Keratinocyte (primary cell): ENCODE results near the gene TMEM97. TPM values are rescaled to one million over a fixed set of nuclear protein-coding genes. Genes with fewer than 3 reads are reported as not detected.
"Not testable (repeated sequence)": the region's sequence is repeated elsewhere in the genome, so short reads cannot be mapped to it uniquely, and the experiment has no call there.

ENCODE experiments used
- DNase-seq: peaks from one replicate; pipeline ENCODE4 v3.0.0-alpha.2; 2011; ENCODE audit warnings: low read depth, missing footprints, low spot score
- FAIRE-seq: peaks from 2 replicates; lab custom pipeline; 2011; peaks lifted over from hg19 to GRCh38; lab: Jason Lieb, UNC
- H2AFZ ChIP-seq: 2 replicates; pipeline ENCODE4 v1.6.0; 2012; ENCODE audit warnings: low read length, control low read depth, inconsistent platforms; ENCODE audit not compliant: control insufficient read depth
- H3K27ac ChIP-seq: 2 replicates; pipeline ENCODE4 v1.5.1; 2011; ENCODE audit warnings: low read length; ENCODE audit not compliant: control insufficient read depth, insufficient read depth
- H3K27me3 ChIP-seq: 3 replicates; pipeline ENCODE4 v1.6.0; 2011; ENCODE audit warnings: low read length; ENCODE audit not compliant: control insufficient read depth, insufficient read depth; ENCODE audit errors: extremely low read depth
- H3K36me3 ChIP-seq, 2 experiments: 2 replicates in 1 of 2; 3 replicates in 1 of 2; pipeline ENCODE4 v1.5.1; 2011; ENCODE audit warnings: low read length in 2 of 2, mild to moderate bottlenecking in 1 of 2; ENCODE audit not compliant: control insufficient read depth in 2 of 2, insufficient read depth in 2 of 2; ENCODE audit errors: extremely low read depth in 1 of 2
- H3K4me1 ChIP-seq: 3 replicates; pipeline ENCODE4 v1.5.1; 2011; ENCODE audit warnings: low read length; ENCODE audit not compliant: control insufficient read depth, insufficient read depth; ENCODE audit errors: extremely low read depth
- H3K4me2 ChIP-seq: 3 replicates; pipeline ENCODE4 v1.6.0; 2011; ENCODE audit warnings: low read depth, low read length; ENCODE audit not compliant: control insufficient read depth, insufficient read depth; ENCODE audit errors: extremely low read depth
- H3K4me3 ChIP-seq, 3 experiments: fragments of 200-600 bp in 1 of 3; sonication (generic) in 1 of 3; 2 replicates in 2 of 3; 3 replicates in 1 of 3; pipeline ENCODE4 v1.5.1; 2011 to 2016; ENCODE audit warnings: low read length in 3 of 3, mild to moderate bottlenecking in 3 of 3, control low read depth in 2 of 3, inconsistent platforms in 1 of 3, low read depth in 1 of 3, mixed read lengths in 1 of 3, mixed run types in 1 of 3, moderate library complexity in 1 of 3; ENCODE audit not compliant: control insufficient read depth in 2 of 3, insufficient read depth in 2 of 3; ENCODE audit errors: extremely low read depth in 1 of 3
- H3K79me2 ChIP-seq: 2 replicates; pipeline ENCODE4 v1.6.0; 2012; ENCODE audit warnings: low read length; ENCODE audit not compliant: control insufficient read depth, insufficient read depth
- H3K9ac ChIP-seq: 3 replicates; pipeline ENCODE4 v1.6.0; 2011; ENCODE audit warnings: low read length; ENCODE audit not compliant: control insufficient read depth, insufficient read depth; ENCODE audit errors: extremely low read depth
- H3K9me1 ChIP-seq: 3 replicates; pipeline ENCODE4 v1.6.0; 2011; ENCODE audit warnings: low read length; ENCODE audit not compliant: control insufficient read depth, insufficient read depth; ENCODE audit errors: extremely low read depth
- H3K9me3 ChIP-seq: 2 replicates; pipeline ENCODE4 v1.5.1; 2012; ENCODE audit warnings: low read depth, low read length; ENCODE audit not compliant: control insufficient read depth
- H4K20me1 ChIP-seq: 3 replicates; pipeline ENCODE4 v1.6.0; 2011; ENCODE audit warnings: low read length; ENCODE audit not compliant: control insufficient read depth, insufficient read depth; ENCODE audit errors: extremely low read depth
- CTCF ChIP-seq, 3 experiments: IDR thresholded peaks in 1 of 3; conservative IDR thresholded peaks in 1 of 3; optimal IDR thresholded peaks in 1 of 3; 2 replicates in 2 of 3; 3 replicates in 1 of 3; pipeline versions ENCODE3 to v1.5.1; 2011; ENCODE audit warnings: low read length in 3 of 3, mild to moderate bottlenecking in 3 of 3, moderate library complexity in 2 of 3, control low read depth in 1 of 3, inconsistent platforms in 1 of 3; ENCODE audit not compliant: insufficient read depth in 2 of 3; ENCODE audit errors: extremely low read depth in 1 of 3
- EZH2 ChIP-seq: IDR thresholded peaks from one replicate; pipeline ENCODE4 v1.6.1; 2012; ENCODE audit warnings: inconsistent platforms, mild to moderate bottlenecking, low read length, moderate library complexity
- dilution Hi-C: fragments of 300-500 bp; cut with MboI; formaldehyde crosslinking; loops from one replicate; pipeline ENCODE4 v1.7.0; 2020; ENCODE audit warnings: low sequenced_read_pairs; ENCODE audit not compliant: extremely low pct_ligation_motif_present
- polyA plus RNA-seq, 5 experiments: library from polyadenylated mRNA; depleted of rRNA in 3 of 5; stranded (reverse) in 3 of 5; stranded (forward) in 1 of 5; unstranded in 1 of 5; fragments of >200 nt; gene quantifications; 1 replicate in 1 of 5; 2 replicates in 3 of 5; 3 replicates in 1 of 5; pipeline versions ENCODE4 v1.2.1 to v1.2.3, GENCODE V29; 2011 to 2012; ENCODE audit warnings: missing spikeins in 2 of 5, low read depth in 1 of 5, low replicate concordance in 1 of 5

The TMEM97 gene
- polyA plus RNA-seq, 1 donor (not counting 4 experiments of a cell fraction or from before 2014, with no cell fraction given) = 29.9 TPM

DNA sequence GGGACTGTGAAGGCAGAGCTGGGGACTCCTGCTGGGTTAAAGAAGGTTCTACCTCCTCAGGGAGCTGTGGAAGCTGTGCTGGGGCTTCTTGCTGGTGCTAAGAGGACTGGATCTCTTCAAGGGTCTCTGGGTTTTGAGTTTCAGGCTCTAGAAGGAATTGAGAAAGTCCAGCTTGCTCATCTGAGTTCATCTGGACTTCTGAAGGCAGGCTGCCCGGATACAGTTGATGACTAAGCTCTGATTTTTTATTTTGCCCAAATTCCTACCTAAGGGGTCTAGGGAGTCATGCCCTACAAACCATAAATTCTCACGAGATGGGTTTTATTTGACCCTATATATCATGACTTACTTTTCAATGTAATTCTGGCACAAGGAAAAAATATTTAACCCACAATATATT lies 46.8 kb upstream of the TMEM97 start:
- Histone ChIP-seq H3K79me2 (no peaks in the 10 kb centered on the region), H3K27ac (no peak overlapping the region), H3K9me3 (no peaks in the 10 kb centered on the region), H4K20me1 (no peaks in the 10 kb centered on the region), H3K9me1 (no peaks in the 10 kb centered on the region), H3K4me1 (no peaks in the 10 kb centered on the region), H3K27me3 (peaks cover 73% of the 10 kb centered on the region), H3K4me3 (no peak overlapping the region), H3K9ac (no peak overlapping the region), H3K4me2 (no peak overlapping the region), H3K36me3 (no peaks in the 10 kb centered on the region), H2AFZ (no peak overlapping the region)
- no peak for DNase-seq
- no peak for FAIRE-seq
- TF ChIP-seq CTCF (optimal IDR thresholded peaks at IDR 0.05 in 1 of 3, IDR thresholded peaks at IDR 0.05 in 1 of 3, conservative IDR thresholded peaks at IDR 0.05 in 1 of 3; ENCODE audit: extremely low read depth in 1 of 3, insufficient read depth in 2 of 3, low read length in 3 of 3) = no peak
- dilution Hi-C loops = no loop called here

- H4K20me1 ChIP-seq, H3K9me3 ChIP-seq: not testable (repeated sequence)
These were observed 45.7 kb upstream of the TMEM97 start for GRCh38 chr17:28273341-28273740.

DNA sequence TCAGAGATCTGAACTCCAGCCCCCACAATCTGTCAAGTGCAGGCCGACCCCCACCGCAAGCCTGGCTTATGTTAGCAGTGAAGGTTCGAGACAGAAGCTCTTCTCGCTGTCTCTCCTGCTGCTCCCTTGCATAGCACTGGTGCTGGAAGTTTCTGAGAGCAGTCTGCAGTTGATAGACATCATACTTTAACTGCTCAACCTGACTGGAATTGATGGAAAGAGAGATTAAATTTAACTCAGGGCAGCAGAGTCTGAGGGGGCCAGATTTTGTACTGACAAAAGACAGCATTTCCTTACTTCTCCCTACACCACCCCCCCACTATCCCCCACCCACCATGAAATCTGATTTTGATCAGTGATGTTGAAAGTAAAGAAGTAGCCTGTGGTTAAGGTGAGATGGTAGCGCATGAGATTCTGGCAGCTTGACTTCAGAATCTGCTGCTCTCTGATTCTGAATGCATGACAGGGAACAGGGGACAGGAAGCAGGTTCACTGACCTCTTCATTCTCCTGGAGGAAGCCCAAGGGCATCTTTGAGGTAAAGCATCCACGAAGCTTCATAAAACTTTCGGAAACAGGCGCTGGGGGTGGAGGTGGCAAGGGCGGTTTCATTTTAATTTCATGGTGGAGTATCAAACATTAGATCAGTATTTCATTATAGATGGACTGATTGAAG lies 44.3 kb upstream of the TMEM97 start:
- TF ChIP-seq EZH2 = no peak
- no peak for TF ChIP-seq CTCF (optimal IDR thresholded peaks at IDR 0.05 in 1 of 3, IDR thresholded peaks at IDR 0.05 in 1 of 3, conservative IDR thresholded peaks at IDR 0.05 in 1 of 3; ENCODE audit: extremely low read depth in 1 of 3, insufficient read depth in 2 of 3, low read length in 3 of 3)

More at GRCh38 chr17:28273341-28273740, 45.7 kb upstream of the TMEM97 start:
- dilution Hi-C loops, H3K4me1 ChIP-seq, H3K9ac ChIP-seq, FAIRE-seq, H3K9me1 ChIP-seq, H3K36me3 ChIP-seq, H3K27ac ChIP-seq, H3K4me2 ChIP-seq, H2AFZ ChIP-seq, H3K79me2 ChIP-seq, DNase-seq, H3K4me3 ChIP-seq: not testable (repeated sequence)
- H3K27me3 ChIP-seq = peaks cover 73% of the 10 kb centered on the region

More for the DNA sequence above, 44.3 kb upstream of the TMEM97 start:
- Histone ChIP-seq H3K27me3 (peaks cover 65% of the 10 kb centered on the region), H3K36me3 (no peaks in the 10 kb centered on the region), H3K9me3 (no peaks in the 10 kb centered on the region), H3K79me2 (no peaks in the 10 kb centered on the region), H3K4me2 (no peak overlapping the region), H3K4me1 (peaks cover 3% of the 10 kb centered on the region), H3K4me3 (no peak overlapping the region), H3K9ac (no peak overlapping the region), H2AFZ (no peak overlapping the region), H4K20me1 (no peaks in the 10 kb centered on the region), H3K27ac (no peak overlapping the region), H3K9me1 (no peaks in the 10 kb centered on the region)
- DNase-seq (no peak), FAIRE-seq (no peak)
- dilution Hi-C loops = no loop called here
